Activated T-helper 9 cell treated with anti-CD3 and anti-CD28 coated beads, Interleukin-2, amount 50 U/mL, for 16 hours (primary cell): ENCODE results near the gene SCYL1.
A peak's percentile ranks its signal among the peaks of the same experiment; 100 is the strongest.

Source experiments
- DNase-seq: peaks from one replicate; pipeline ENCODE4 v3.0.0-alpha.2; 2020; ENCODE audit warnings: low read depth

SCYL1 gene

GRCh38 chr11:65571420-65571819 lies 46.5 kb downstream of the SCYL1 start:
- no peak for DNase-seq

GRCh38 chr11:65571940-65572339 lies 47.1 kb downstream of the SCYL1 start:
- no peak for DNase-seq

GRCh38 chr11:65572356-65573051 lies 47.6 kb downstream of the SCYL1 start, which contains the start of gene FAM89B:
FAM89B (plus strand) TSS chr11:65572538; CDS start chr11:65572670, 132 bp downstream.
- peak; percentile 82 for DNase-seq

DNA sequence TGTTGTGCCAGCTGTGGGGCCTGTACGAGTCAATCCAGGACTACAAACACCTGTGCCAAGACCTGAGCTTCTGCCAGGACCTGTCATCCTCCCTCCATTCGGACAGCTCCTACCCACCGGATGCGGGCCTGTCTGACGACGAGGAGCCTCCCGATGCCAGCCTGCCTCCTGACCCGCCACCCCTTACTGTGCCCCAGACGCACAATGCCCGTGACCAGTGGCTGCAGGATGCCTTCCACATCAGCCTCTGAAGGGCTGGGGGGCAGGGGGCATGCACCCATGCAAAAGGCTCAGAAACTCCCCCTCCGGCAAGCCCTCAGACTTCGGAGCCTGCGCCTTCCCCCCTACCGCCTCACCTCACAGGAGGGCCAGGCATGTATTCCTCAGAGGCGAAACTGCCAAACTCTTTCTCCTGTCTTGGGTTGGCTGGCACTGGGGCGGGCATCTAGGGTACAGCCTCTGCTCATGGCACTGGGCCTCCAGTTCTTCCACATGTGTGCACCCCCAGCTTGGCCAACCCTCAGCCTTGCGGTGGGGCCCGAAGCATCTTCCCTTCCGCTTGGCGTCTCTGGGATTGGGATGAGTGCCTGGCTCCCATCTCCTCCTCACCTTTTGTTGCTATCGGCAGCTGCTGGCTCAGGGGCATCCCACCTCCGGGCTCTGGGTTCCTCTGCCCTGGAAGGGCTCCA lies 48.7 kb downstream of the SCYL1 start:
- no peak for DNase-seq

GRCh38 chr11:65574109-65574810 lies 49.4 kb downstream of the SCYL1 start:
- peak; percentile 84 for DNase-seq

DNA sequence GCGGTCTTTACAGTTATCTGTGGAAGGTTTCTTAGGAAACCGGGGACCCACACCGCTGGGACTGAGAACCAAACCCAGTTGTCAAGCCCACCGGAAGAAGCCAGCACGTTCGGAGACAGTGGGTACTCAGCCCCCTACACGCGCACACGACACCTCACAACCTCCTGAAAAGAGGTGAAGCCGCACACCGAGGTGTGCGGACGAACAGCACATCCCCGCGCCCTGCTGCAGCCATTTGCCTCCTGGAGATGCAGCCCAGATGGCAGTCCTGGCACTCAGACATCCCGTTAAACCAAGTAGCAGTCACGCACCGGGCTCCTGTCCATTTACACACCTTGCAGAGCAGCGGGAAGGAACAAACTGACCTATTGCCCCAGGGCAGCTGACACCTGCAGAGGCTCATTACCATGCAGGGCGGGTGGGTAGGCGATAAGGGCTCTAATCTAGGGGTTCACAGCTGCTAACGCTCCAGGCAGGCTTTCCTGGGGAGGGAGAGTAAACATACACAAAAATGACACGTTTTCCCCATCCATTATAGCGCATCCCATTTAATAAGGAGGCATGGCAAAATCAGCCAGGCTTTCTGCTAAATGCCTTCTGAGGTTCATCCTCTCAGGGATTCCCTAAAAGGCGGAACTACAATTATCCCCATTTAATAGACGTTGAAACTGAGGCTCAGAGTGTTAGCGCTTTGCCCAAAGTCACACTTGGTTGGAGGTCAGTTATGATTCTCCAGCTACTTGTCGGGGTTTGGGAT lies 50.1 kb downstream of the SCYL1 start:
- DNase-seq, result no peak

- peak; percentile 65 for DNase-seq
These were observed 50.8 kb downstream of the SCYL1 start, which contains the start of gene EHBP1L1 for GRCh38 chr11:65575568-65576231. EHBP1L1 (plus strand) TSS chr11:65576053; CDS start chr11:65576303, 250 bp downstream.

DNA sequence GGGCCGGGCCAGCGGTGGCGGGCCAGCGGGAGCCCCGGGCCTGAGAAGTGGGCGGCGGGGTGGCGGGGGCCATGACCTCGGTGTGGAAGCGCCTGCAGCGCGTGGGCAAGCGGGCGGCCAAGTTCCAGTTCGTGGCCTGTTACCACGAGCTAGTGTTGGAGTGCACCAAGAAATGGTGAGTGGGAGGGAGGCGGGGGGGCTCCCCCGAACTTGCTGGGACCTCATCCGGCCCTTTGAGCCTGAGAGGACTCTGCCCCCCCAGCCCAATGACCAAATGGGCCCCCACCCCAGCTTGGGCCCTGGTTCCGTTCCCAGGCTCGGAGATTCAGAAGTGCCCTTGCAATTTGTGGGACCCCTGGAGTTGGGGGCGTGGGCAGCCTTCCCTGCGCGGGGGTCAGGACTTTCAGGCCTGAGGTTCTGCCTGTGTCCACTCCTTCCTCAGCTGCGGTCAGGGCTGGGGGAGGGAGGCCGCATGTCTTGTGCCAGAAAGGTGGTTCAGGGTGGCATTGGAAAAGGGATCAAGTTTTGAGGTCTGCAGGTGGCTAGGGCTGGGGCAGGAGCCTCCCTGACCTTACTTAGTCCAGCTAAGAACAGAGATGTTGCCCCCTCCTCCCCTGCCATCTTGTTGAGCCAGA lies 51.5 kb downstream of the SCYL1 start:
- no peak for DNase-seq

- no peak for DNase-seq
These were observed 52.2 kb downstream of the SCYL1 start for GRCh38 chr11:65576867-65577755.

- no peak for DNase-seq
These were observed 52.9 kb downstream of the SCYL1 start for GRCh38 chr11:65577756-65578109.

- no peak for DNase-seq
These were observed 53.3 kb downstream of the SCYL1 start for GRCh38 chr11:65578134-65578533.

DNA sequence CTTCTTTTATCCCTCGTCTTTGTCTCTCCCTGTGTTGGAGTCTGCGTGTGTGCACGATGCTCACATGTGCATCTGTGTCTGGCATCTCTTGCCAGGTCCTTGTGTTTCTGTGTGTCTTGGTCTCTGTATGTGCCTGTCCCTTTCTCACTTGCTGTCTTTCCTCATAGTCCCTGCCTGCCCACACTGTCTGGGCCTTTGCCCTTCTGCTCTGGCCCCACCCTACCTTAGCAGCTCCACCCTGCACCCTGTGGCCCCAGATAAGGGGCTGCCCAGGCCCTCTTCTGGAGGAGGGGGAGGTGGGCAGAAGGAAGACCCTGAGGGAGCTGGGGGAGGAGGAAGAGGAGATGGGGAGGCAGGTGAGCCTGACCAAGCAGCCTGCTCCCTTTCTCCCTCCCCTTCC lies 53.8 kb downstream of the SCYL1 start:
- DNase-seq, result no peak

DNA sequence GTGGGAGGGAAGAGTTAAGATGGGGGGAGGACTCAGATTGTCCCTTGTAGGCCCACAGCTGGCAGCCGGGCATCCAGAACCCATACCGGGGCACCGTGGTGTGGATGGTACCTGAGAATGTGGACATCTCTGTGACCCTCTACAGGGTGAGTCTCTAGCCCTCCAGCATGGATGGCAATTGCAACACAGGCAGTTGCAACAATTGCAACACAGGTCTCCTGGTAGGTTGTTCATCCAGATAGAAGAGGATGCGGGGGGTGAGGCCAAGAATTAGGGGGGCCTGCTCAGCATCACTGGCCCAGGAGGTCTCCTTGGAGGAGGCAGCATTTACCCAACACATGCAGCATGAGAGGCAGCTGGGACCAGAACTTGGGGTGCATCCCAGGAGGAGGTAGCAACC lies 54.4 kb downstream of the SCYL1 start:
- no peak for DNase-seq

- no peak for DNase-seq
These were observed 55.3 kb downstream of the SCYL1 start for GRCh38 chr11:65580031-65580692.

GRCh38 chr11:65580756-65581155 lies 55.9 kb downstream of the SCYL1 start:
- DNase-seq, result no peak

DNA sequence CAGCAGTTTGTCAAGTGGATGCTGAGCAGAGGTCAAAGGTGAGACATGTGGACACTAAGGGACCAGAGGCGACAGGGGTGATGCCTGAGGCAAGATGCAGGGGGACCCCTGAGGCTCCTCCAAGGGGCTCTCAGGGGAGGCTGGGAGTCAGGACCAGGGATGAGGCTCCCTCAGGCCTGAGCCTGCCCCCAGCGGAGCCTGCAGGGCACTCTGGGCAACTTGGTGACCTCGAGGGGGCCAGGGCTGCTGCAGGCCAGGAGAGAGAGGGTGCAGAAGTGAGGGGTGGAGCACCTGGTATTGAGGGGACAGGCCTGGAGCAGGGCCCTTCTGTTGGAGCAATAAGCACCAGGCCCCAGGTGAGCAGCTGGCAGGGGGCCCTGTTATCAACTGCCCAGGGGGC lies 57.0 kb downstream of the SCYL1 start:
- DNase-seq, result no peak

DNA sequence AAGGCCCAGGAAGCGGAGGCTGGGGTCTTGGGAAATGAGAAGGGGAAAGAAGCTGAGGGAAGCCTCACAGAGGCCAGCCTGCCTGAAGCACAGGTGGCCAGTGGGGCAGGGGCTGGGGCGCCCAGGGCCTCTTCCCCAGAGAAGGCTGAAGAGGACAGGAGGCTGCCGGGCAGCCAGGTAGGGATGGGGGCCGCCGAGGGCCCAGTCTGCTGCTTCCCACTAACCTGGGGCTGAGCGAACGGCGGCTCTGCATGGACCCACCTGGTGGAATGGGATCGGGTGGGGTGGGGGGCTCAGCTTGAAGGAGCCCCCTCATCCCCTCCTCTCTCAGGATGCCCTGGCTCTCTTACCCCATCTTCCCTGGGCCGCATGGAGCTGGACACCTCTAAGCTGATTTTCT lies 58.7 kb downstream of the SCYL1 start:
- DNase-seq, result no peak

- DNase-seq, result no peak
These were observed 59.2 kb downstream of the SCYL1 start for GRCh38 chr11:65584106-65584505.

DNA sequence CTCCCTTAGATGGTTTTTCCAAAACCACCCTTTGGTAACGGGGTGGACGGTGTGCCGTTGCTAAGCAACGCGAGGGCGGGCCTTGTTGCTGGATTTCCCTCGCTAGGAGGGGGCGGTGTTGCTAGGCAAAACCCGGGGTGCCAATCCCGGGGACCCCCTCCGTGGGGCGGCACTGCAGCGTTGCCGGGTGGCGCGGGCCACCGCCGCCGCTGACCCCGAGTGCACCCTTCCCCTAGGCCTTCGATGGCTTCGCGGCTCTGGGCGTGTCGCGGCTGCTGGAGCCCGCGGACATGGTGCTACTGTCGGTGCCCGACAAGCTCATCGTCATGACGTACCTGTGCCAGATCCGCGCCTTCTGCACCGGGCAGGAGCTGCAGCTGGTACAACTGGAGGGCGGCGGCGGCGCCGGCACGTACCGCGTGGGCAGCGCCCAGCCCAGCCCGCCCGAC lies 59.9 kb downstream of the SCYL1 start:
- DNase-seq, result no peak
